GM19372 (cell line): Measurements from ENCODE around the gene CDX1.
"Not testable (repeated sequence)": the region's sequence is repeated elsewhere in the genome, so short reads cannot be mapped to it uniquely, and the experiment has no call there.

Experiments
- ATAC-seq: cut with Tn5 transposase; IDR thresholded peaks from one replicate; pipeline ENCODE4 v1.9.1; 2021; ENCODE audit warnings: mild to moderate bottlenecking, low read depth, moderate library complexity; ENCODE audit not compliant: unreplicated experiment

Gene CDX1

GRCh38 chr5:150222906-150223305 is 56.3 kb downstream of the CDX1 start:
- ATAC-seq = no peak

DNA sequence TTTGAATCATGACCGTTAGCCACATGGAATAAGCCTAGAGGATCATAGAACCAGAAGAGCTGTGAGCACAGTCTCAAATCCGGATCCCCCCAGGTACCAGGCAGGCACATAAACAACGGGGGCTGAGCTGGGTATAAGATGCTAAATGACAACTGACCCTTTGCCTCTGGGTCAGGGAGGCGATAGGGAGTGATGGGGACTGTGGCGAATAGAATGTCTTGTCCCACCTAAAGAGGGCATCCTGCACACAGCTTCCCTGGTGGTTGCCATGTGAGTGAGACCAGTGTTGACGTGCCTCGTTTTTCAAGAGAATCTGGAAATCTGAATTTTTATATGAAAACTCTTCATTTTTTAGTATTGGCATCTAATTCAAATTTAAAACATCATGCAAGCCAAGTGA is 56.9 kb downstream of the CDX1 start:
- no peak for ATAC-seq

DNA sequence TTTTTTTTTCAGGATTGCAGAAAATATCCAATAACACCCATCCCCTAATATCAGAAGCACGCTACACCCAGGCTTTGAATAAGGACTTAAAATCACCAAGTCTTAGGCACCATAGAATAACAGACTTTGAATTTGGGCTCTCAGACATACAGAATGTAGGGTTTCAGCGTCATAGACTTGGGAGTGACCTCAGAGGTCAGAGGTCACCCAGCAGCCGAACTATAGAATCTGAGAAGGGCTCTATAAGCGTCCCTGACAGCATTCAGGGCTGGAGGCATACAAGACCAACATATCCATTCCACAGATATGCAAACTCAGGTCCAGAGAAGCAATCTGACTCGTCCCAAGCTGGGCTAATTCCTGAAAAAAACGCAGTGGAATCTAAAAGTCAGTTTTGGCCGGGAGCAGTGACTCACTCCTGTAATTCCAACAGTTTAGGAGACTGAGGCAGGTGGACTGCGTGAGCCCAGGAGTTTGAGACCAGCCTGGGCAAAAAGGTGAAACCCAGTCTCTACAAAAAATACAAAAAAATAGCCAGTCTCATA is 58.0 kb downstream of the CDX1 start:
- no peak for ATAC-seq

- no peak for ATAC-seq
Measured at GRCh38 chr5:150227036-150227435, 60.5 kb downstream of the CDX1 start.

- no peak for ATAC-seq
Measured at GRCh38 chr5:150227606-150228273, 61.2 kb downstream of the CDX1 start.

DNA sequence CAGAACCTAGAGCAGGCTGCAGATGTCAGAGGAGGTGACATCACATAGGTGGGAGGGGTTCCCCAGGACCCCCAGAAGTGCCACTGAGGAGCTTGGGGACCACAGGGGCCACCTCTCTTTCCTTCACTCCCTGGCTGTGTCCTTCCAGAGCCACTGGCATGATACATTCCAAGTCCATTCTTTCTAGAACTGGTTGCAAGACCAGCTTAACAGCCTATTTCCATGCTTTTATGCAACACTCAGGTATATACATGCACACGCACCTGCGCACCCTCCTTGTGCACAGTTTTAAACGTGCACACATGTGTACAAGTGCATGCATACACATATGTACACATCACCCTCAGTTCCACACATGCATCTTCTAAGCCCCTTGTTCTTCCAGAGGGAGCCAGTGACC is 63.0 kb downstream of the CDX1 start:
- ATAC-seq = no peak

GRCh38 chr5:150230842-150231241 is 64.3 kb downstream of the CDX1 start:
- ATAC-seq = no peak

DNA sequence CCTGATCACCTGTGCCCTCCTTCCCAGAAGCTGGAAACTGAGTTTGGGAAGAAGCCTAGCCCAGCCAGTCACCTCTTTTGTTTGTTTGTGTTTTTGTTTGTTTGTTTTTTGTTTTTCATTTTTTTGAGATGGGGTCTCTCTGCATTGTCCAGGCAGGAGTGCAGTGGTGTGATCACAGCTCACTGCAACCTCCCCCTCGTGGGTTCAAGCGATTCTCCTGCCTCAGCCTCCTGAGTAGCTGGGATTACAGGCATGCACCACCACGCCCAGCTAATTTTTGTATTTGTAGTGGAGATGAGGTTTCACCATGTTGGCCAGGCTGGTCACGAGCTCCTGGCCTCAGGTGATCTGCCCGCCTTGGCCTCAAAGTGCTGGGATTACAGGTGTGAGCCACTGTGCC is 67.1 kb downstream of the CDX1 start:
- not testable (repeated sequence) for ATAC-seq
